K562 (cell line): Measurements from ENCODE around the gene RABL2B. TPM values are rescaled to one million over a fixed set of nuclear protein-coding genes. Genes with fewer than 3 reads are reported as not detected.

Experiments
- ATAC-seq: fragments of 200-7000 bp; cut with Tn5 transposase; 3 replicates; pipeline ENCODE4 v1.9.1; 2020; ENCODE audit warnings: moderate library complexity
- BruUV-seq: library from RNA; stranded (reverse); fragments of 400-500 nt; replicated peaks from 2 replicates; lab custom pipeline; 2021; lab: Mats Ljungman, UMichigan
- CTCF ChIA-PET: fragments of 300-600 bp; formaldehyde crosslinking; extraction: SDS; loops from one replicate; lab custom pipeline; 2021; ENCODE audit warnings: low intra/inter-chr PET ratio; lab: Yijun Ruan, JAX
- POLR2A ChIA-PET: fragments of 300-600, 350-650 bp; sonication (Branson Sonifier 250); formaldehyde crosslinking; extraction: SDS; loops from one replicate; lab custom pipeline; 2021; ENCODE audit warnings: antibody characterized with exemption, inconsistent platforms; lab: Yijun Ruan, JAX
- DNase-seq, 4 experiments: peaks; one replicate each; pipeline versions ENCODE4 v3.0.0 to v3.0.0-alpha.2; 2011 to 2018; ENCODE audit warnings: low spot score in 3 of 4, mixed read lengths in 3 of 4; ENCODE audit errors: extremely low read depth in 1 of 4
- FAIRE-seq: peaks from 2 replicates; lab custom pipeline; 2011; peaks lifted over from hg19 to GRCh38; lab: Jason Lieb, UNC
- H2AFZ ChIP-seq: 2 replicates; pipeline ENCODE4 v1.6.0; 2011; ENCODE audit warnings: low read depth, low read length, control low read depth, inconsistent platforms
- H3K27ac ChIP-seq: fragments of 200-600 bp; 3 replicates; pipeline ENCODE4 v1.8.0; 2011; ENCODE audit warnings: low read depth, mild to moderate bottlenecking, control low read depth, inconsistent platforms, low read length, moderate library complexity, mixed read lengths; ENCODE audit errors: extremely low read depth
- H3K27me3 ChIP-seq, 2 experiments: fragments of 300-600 bp in 1 of 2; 2 replicates in 1 of 2; 3 replicates in 1 of 2; pipeline versions ENCODE4 v1.6.0 to v1.8.0; 2011; ENCODE audit warnings: inconsistent platforms in 2 of 2, low read length in 2 of 2, mild to moderate bottlenecking in 1 of 2, mixed read lengths in 1 of 2, moderate library complexity in 1 of 2; ENCODE audit not compliant: control insufficient read depth in 2 of 2, insufficient read depth in 2 of 2
- H3K36me3 ChIP-seq: fragments of 300-600 bp; 3 replicates; pipeline ENCODE4 v1.8.0; 2011; ENCODE audit warnings: mild to moderate bottlenecking, low read length, inconsistent platforms; ENCODE audit not compliant: control insufficient read depth, insufficient read depth
- H3K4me1 ChIP-seq, 2 experiments: fragments of 200-600 bp in 1 of 2; replicated peaks in 1 of 2; 2 replicates in 1 of 2; 3 replicates in 1 of 2; pipeline versions ENCODE4 v1.5.1 to v1.8.0; 2011; ENCODE audit warnings: inconsistent platforms in 2 of 2, low read length in 2 of 2, mild to moderate bottlenecking in 1 of 2, mixed read lengths in 1 of 2, moderate library complexity in 1 of 2; ENCODE audit not compliant: control insufficient read depth in 2 of 2, insufficient read depth in 2 of 2
- H3K4me2 ChIP-seq: 2 replicates; pipeline ENCODE4 v1.6.1; 2011; ENCODE audit warnings: low read length, control low read depth, inconsistent platforms, mixed read lengths; ENCODE audit not compliant: insufficient read depth
- H3K4me3 ChIP-seq: fragments of 200-600 bp; sonication (generic), shearing (Covaris generic); 2 replicates; pipeline ENCODE4 v1.5.1; 2016; ENCODE audit warnings: control low read depth, inconsistent platforms
- H3K79me2 ChIP-seq: fragments of 200-600 bp; 3 replicates; pipeline ENCODE4 v1.8.0; 2011; ENCODE audit warnings: low read length, inconsistent platforms; ENCODE audit not compliant: control insufficient read depth, insufficient read depth
- H3K9ac ChIP-seq, 2 experiments: 2 replicates each; pipeline versions ENCODE4 v1.6.0 to v1.6.1; 2011; ENCODE audit warnings: low read depth in 2 of 2, low read length in 2 of 2, control low read depth in 1 of 2, inconsistent platforms in 1 of 2, mild to moderate bottlenecking in 1 of 2, mixed read lengths in 1 of 2; ENCODE audit not compliant: insufficient read depth in 1 of 2
- H3K9me1 ChIP-seq: one replicate; pipeline ENCODE4 v1.6.0; 2011; ENCODE audit warnings: inconsistent platforms, mild to moderate bottlenecking, low read length, moderate library complexity; ENCODE audit not compliant: control insufficient read depth, insufficient read depth
- H3K9me3 ChIP-seq: replicated peaks from 2 replicates; pipeline ENCODE4 v1.5.1; 2011; ENCODE audit warnings: low read depth, low read length, inconsistent platforms; ENCODE audit not compliant: control insufficient read depth, insufficient read depth
- H4K20me1 ChIP-seq: replicated peaks from 2 replicates; pipeline ENCODE4 v1.6.1; 2011; ENCODE audit warnings: low read length, inconsistent platforms, mixed read lengths; ENCODE audit not compliant: control insufficient read depth, insufficient read depth
- FOXK2 ChIP-seq, 2 experiments: fragments of 450-650 bp; IDR thresholded peaks in 1 of 2; conservative IDR thresholded peaks in 1 of 2; 2 replicates each; pipeline ENCODE4 v1.6.1; 2016; ENCODE audit warnings: low read depth in 2 of 2, mild to moderate bottlenecking in 1 of 2
- MEIS2 ChIP-seq: fragments of 450-650 bp; IDR thresholded peaks from 2 replicates; pipeline ENCODE4 v1.6.1; 2014; ENCODE audit warnings: mild to moderate bottlenecking; ENCODE audit not compliant: partially characterized antibody
- ZNF165 ChIP-seq: fragments of 250-450 bp; sonication (Bioruptor Pico); IDR thresholded peaks from 2 replicates; pipeline ENCODE4 v1.4.0; 2020; ENCODE audit warnings: borderline replicate concordance
- WGBS: fragments of 100-300 bp; shearing (Covaris generic); methylation state at CpG from one replicate; pipeline ENCODE4 v1.1.6; 2016; ENCODE audit warnings: low coverage, mixed read lengths; ENCODE audit not compliant: insufficient coverage; ENCODE audit errors: missing lambda C conversion rate; 5-methylcytosine and 5-hydroxymethylcytosine counted together
- in situ Hi-C: fragments of 300-500 bp; cut with MboI; formaldehyde crosslinking; loops from 4 replicates; pipeline ENCODE4 v1.15.0; 2018; ENCODE audit warnings: inconsistent platforms, mixed read lengths
- intact Hi-C: fragments of 100-400 bp; cut with micrococcal nuclease; formaldehyde crosslinking; loops from 2 replicates; pipeline ENCODE4 v1.14.2; 2022
- polyA plus RNA-seq, 8 experiments: library from polyadenylated mRNA; depleted of rRNA in 4 of 8; stranded (reverse) in 5 of 8; unstranded in 3 of 8; fragments of >200 nt; fragmentation: Nextera tagmentation in 2 of 8; fragmentation: Illumina TruSeq in 1 of 8; extraction: Ambion mirVana in 2 of 8; extraction: Trizol in 1 of 8; gene quantifications; 2 replicates each; pipeline versions ENCODE4 v1.2.1 to v1.2.3, GENCODE V29; 2011 to 2014; ENCODE audit warnings: inconsistent platforms in 1 of 8, missing spikeins in 1 of 8
- total RNA-seq, 7 experiments: library from RNA; depleted of rRNA in 6 of 7; stranded (reverse); fragments of >200 nt in 6 of 7; fragmentation: Illumina TruSeq in 2 of 7; extraction: Trizol in 2 of 7; gene quantifications; 2 replicates each; pipeline versions ENCODE4 v1.2.1 to v1.2.3, GENCODE V29; 2011 to 2021; ENCODE audit warnings: low replicate concordance in 1 of 7
- TF ChIP-seq, protein P1 (sequence below): sonication (generic); IDR thresholded peaks from 2 replicates; pipeline ENCODE4 v1.6.1; 2016
- TF ChIP-seq, protein P2 (sequence below), 2 experiments: fragments of 450-650 bp; IDR thresholded peaks; 2 replicates each; pipeline ENCODE4 v1.6.1; 2018; ENCODE audit warnings: mild to moderate bottlenecking in 2 of 2, low read depth in 1 of 2; ENCODE audit not compliant: partially characterized antibody in 2 of 2
- TF ChIP-seq, protein P3 (sequence below): fragments of 450-650 bp; formaldehyde crosslinking; IDR thresholded peaks from 2 replicates; pipeline ENCODE4 v1.4.0; 2022; ENCODE audit warnings: mild to moderate bottlenecking, moderate library complexity
- TF ChIP-seq, protein P4 (sequence below): fragments of 200-400 bp; formaldehyde crosslinking; IDR thresholded peaks from 2 replicates; pipeline ENCODE4 v1.6.1; 2017; ENCODE audit warnings: mild to moderate bottlenecking, low read depth, low read length, moderate library complexity
- TF ChIP-seq, protein P5 (sequence below): fragments of 250-450 bp; sonication (Bioruptor Pico); IDR thresholded peaks from 2 replicates; pipeline ENCODE4 v1.5.0; 2020; ENCODE audit warnings: mild to moderate bottlenecking

The RABL2B gene
- total and polyA plus RNA-seq, 9 of the 15 experiments (the other 6 are each of a cell fraction or from before 2014, with no cell fraction given), result 0.76 to 8.5 (median 3.6) TPM

DNA sequence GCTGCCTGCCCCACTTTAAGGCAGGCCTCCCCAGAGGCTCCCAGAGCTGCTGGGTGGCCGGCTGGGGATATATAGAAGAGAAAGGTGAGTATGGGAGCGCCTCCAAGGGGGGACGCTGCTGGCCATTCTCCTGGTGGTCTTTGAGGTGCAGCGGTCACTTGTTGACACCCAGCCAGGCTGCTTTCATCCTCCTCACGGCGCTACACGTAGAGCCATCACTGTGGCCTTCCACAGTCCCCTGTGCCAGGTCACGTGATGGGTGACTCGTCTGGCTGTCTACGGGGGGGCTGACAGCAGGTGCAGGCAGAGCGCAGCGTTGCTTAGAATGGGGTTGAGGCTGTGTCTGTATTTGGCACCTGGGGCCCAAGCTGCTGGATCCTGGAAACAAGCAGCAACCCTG lies 43.5 kb downstream of the RABL2B start (continued):
- TF ChIP-seq, protein P1, sequence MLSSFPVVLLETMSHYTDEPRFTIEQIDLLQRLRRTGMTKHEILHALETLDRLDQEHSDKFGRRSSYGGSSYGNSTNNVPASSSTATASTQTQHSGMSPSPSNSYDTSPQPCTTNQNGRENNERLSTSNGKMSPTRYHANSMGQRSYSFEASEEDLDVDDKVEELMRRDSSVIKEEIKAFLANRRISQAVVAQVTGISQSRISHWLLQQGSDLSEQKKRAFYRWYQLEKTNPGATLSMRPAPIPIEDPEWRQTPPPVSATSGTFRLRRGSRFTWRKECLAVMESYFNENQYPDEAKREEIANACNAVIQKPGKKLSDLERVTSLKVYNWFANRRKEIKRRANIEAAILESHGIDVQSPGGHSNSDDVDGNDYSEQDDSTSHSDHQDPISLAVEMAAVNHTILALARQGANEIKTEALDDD, result no peak
- TF ChIP-seq, protein P2, sequence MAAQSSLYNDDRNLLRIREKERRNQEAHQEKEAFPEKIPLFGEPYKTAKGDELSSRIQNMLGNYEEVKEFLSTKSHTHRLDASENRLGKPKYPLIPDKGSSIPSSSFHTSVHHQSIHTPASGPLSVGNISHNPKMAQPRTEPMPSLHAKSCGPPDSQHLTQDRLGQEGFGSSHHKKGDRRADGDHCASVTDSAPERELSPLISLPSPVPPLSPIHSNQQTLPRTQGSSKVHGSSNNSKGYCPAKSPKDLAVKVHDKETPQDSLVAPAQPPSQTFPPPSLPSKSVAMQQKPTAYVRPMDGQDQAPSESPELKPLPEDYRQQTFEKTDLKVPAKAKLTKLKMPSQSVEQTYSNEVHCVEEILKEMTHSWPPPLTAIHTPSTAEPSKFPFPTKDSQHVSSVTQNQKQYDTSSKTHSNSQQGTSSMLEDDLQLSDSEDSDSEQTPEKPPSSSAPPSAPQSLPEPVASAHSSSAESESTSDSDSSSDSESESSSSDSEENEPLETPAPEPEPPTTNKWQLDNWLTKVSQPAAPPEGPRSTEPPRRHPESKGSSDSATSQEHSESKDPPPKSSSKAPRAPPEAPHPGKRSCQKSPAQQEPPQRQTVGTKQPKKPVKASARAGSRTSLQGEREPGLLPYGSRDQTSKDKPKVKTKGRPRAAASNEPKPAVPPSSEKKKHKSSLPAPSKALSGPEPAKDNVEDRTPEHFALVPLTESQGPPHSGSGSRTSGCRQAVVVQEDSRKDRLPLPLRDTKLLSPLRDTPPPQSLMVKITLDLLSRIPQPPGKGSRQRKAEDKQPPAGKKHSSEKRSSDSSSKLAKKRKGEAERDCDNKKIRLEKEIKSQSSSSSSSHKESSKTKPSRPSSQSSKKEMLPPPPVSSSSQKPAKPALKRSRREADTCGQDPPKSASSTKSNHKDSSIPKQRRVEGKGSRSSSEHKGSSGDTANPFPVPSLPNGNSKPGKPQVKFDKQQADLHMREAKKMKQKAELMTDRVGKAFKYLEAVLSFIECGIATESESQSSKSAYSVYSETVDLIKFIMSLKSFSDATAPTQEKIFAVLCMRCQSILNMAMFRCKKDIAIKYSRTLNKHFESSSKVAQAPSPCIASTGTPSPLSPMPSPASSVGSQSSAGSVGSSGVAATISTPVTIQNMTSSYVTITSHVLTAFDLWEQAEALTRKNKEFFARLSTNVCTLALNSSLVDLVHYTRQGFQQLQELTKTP (IDR thresholded peaks at IDR 0.05; ENCODE audit: low read depth in 1 of 2, partially characterized antibody in 2 of 2), result no peak
- TF ChIP-seq, protein P3, sequence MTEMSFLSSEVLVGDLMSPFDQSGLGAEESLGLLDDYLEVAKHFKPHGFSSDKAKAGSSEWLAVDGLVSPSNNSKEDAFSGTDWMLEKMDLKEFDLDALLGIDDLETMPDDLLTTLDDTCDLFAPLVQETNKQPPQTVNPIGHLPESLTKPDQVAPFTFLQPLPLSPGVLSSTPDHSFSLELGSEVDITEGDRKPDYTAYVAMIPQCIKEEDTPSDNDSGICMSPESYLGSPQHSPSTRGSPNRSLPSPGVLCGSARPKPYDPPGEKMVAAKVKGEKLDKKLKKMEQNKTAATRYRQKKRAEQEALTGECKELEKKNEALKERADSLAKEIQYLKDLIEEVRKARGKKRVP (CRISPR knock-in tag), result no peak
- TF ChIP-seq, all 486 proteins: peak for 7

DNA sequence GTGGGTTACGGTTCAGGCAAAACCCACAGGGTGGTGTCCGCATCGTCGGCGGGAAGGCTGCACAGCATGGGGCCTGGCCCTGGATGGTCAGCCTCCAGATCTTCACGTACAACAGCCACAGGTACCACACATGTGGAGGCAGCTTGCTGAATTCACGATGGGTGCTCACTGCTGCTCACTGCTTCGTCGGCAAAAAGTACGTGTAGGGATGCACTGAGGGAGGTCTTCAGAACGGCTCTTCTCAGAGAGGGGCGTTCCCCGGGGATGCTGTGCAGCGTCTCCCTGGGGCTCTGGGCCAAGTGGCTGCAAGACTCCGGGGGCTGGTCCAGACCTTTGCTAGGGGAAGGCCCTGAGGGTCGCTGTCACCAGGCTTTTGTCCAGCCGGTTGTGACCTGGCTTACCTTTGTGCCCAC lies 44.2 kb downstream of the RABL2B start:
- H4K20me1 ChIP-seq, result no peaks in the 10 kb centered on the region
- TF ChIP-seq, protein P4, sequence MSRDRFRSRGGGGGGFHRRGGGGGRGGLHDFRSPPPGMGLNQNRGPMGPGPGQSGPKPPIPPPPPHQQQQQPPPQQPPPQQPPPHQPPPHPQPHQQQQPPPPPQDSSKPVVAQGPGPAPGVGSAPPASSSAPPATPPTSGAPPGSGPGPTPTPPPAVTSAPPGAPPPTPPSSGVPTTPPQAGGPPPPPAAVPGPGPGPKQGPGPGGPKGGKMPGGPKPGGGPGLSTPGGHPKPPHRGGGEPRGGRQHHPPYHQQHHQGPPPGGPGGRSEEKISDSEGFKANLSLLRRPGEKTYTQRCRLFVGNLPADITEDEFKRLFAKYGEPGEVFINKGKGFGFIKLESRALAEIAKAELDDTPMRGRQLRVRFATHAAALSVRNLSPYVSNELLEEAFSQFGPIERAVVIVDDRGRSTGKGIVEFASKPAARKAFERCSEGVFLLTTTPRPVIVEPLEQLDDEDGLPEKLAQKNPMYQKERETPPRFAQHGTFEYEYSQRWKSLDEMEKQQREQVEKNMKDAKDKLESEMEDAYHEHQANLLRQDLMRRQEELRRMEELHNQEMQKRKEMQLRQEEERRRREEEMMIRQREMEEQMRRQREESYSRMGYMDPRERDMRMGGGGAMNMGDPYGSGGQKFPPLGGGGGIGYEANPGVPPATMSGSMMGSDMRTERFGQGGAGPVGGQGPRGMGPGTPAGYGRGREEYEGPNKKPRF, result no peak
- no peak for TF ChIP-seq ZNF165 (CRISPR knock-in tag)
- no peak for TF ChIP-seq FOXK2 (conservative IDR thresholded peaks at IDR 0.05 in 1 of 2, IDR thresholded peaks at IDR 0.05 in 1 of 2; ENCODE audit: low read depth in 2 of 2)
- TF ChIP-seq MEIS2, result no peak
- TF ChIP-seq, protein P5, sequence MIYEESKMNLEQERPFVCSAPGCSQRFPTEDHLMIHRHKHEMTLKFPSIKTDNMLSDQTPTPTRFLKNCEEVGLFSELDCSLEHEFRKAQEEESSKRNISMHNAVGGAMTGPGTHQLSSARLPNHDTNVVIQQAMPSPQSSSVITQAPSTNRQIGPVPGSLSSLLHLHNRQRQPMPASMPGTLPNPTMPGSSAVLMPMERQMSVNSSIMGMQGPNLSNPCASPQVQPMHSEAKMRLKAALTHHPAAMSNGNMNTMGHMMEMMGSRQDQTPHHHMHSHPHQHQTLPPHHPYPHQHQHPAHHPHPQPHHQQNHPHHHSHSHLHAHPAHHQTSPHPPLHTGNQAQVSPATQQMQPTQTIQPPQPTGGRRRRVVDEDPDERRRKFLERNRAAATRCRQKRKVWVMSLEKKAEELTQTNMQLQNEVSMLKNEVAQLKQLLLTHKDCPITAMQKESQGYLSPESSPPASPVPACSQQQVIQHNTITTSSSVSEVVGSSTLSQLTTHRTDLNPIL (CRISPR knock-in tag), result no peak
- CTCF ChIA-PET, result no interaction called here
- no peak overlapping the region for H3K27ac ChIP-seq
- peaks cover 4 to 44% of the 10 kb centered on the region in 2 experiments; a peak in 4 of 5 replicates for H3K27me3 ChIP-seq
- no peak for ATAC-seq
- POLR2A ChIA-PET, result no interaction called here
- H3K79me2 ChIP-seq, result no peaks in the 10 kb centered on the region
- in situ Hi-C loops, result no loop called here
- no peak for DNase-seq
- FAIRE-seq, result no peak
- no TSS peak for BruUV-seq
- H3K9me1 ChIP-seq, result no peaks in the 10 kb centered on the region
- H3K9ac ChIP-seq, result no peak overlapping the region
- no peak overlapping the region for H3K4me3 ChIP-seq
- H3K4me1 ChIP-seq, result no peaks in the 10 kb centered on the region; a peak in 2 of 5 replicates
- H3K4me2 ChIP-seq, result no peak overlapping the region
- intact Hi-C loops, result no loop called here
- no peak overlapping the region for H2AFZ ChIP-seq
- H3K36me3 ChIP-seq, result no peaks in the 10 kb centered on the region
- no peaks in the 10 kb centered on the region for H3K9me3 ChIP-seq
- WGBS, result 3% methylated on average over 11 of the region's 17 CpGs
